ENCODE results near the gene TNF. TPM values are rescaled to one million over a fixed set of nuclear protein-coding genes. Genes with fewer than 3 reads are reported as not detected.

The TNF gene
- total RNA-seq, 2 donors from 2014 or later: 30.7 to 57.8 TPM

- Mint-ChIP-seq H3K27me3 (ENCODE audit: low read depth) (no peaks in the 10 kb centered on the region), H3K36me3 (ENCODE audit: insufficient read depth in 2 of 2) (peaks cover 18 to 39% of the 10 kb centered on the region in 2 donors), H3K27ac (peak overlapping the region; percentile 98), H3K9me3 (no peaks in the 10 kb centered on the region), H3K4me3 (peak overlapping the region; percentile 85 to 97), H3K4me1 (ENCODE audit: low read depth) (peaks cover 45% of the 10 kb centered on the region)
- ATAC-seq (replicated peaks in 1 of 2) (no peak), DNase-seq (no peak)
Measured at GRCh38 chr6:31621320-31621939, 46.1 kb downstream of the TNF start.

- Mint-ChIP-seq H3K27me3 (ENCODE audit: low read depth) (no peaks in the 10 kb centered on the region), H3K27ac (peak overlapping the region; percentile 98), H3K9me3 (no peaks in the 10 kb centered on the region), H3K36me3 (ENCODE audit: insufficient read depth in 2 of 2) (peaks cover 20 to 41% of the 10 kb centered on the region in 2 donors), H3K4me3 (peak overlapping the region; percentile 85 to 97), H3K4me1 (ENCODE audit: low read depth) (peaks cover 39% of the 10 kb centered on the region)
- no peak for DNase-seq
- ATAC-seq (replicated peaks in 1 of 2): no peak
Measured at GRCh38 chr6:31621991-31622390, 46.6 kb downstream of the TNF start.

GRCh38 chr6:31622684-31623091 lies 47.3 kb downstream of the TNF start:
- peaks cover 33% of the 10 kb centered on the region for H3K4me1 Mint-ChIP-seq (ENCODE audit: low read depth)
- H3K9me3 Mint-ChIP-seq: no peaks in the 10 kb centered on the region
- no peak for DNase-seq
- H3K36me3 Mint-ChIP-seq (ENCODE audit: insufficient read depth in 2 of 2): peaks cover 26 to 48% of the 10 kb centered on the region in 2 donors
- ATAC-seq (replicated peaks in 1 of 2): no peak
- peak overlapping the region; percentile 85 to 97 for H3K4me3 Mint-ChIP-seq
- H3K27me3 Mint-ChIP-seq (ENCODE audit: low read depth): no peaks in the 10 kb centered on the region
- H3K27ac Mint-ChIP-seq: peak overlapping the region; percentile 98

- Mint-ChIP-seq H3K4me3 (no peak overlapping the region), H3K36me3 (ENCODE audit: insufficient read depth in 2 of 2) (peaks cover 27 to 53% of the 10 kb centered on the region in 2 donors), H3K27ac (no peak overlapping the region), H3K9me3 (no peaks in the 10 kb centered on the region), H3K27me3 (ENCODE audit: low read depth) (no peaks in the 10 kb centered on the region), H3K4me1 (ENCODE audit: low read depth) (peaks cover 20% of the 10 kb centered on the region)
- DNase-seq (no peak), ATAC-seq (replicated peaks in 1 of 2) (no peak)
Measured at GRCh38 chr6:31624070-31624469, 48.7 kb downstream of the TNF start.

GRCh38 chr6:31626952-31627351 lies 51.6 kb downstream of the TNF start:
- DNase-seq (no peak), ATAC-seq (replicated peaks in 1 of 2) (no peak)
- H3K4me3 Mint-ChIP-seq: no peak overlapping the region
- H3K27me3 Mint-ChIP-seq (ENCODE audit: low read depth): no peaks in the 10 kb centered on the region
- peak overlapping the region; percentile 30 for H3K27ac Mint-ChIP-seq
- H3K36me3 Mint-ChIP-seq (ENCODE audit: insufficient read depth in 2 of 2): peaks cover 29 to 64% of the 10 kb centered on the region in 2 donors
- H3K4me1 Mint-ChIP-seq (ENCODE audit: low read depth): peaks cover 30% of the 10 kb centered on the region
- H3K9me3 Mint-ChIP-seq: no peaks in the 10 kb centered on the region

GRCh38 chr6:31627690-31628287 lies 52.4 kb downstream of the TNF start:
- H3K36me3 Mint-ChIP-seq (ENCODE audit: insufficient read depth in 2 of 2): peaks cover 23 to 65% of the 10 kb centered on the region in 2 donors
- no peak overlapping the region for H3K4me3 Mint-ChIP-seq
- peaks cover 22% of the 10 kb centered on the region for H3K4me1 Mint-ChIP-seq (ENCODE audit: low read depth)
- ATAC-seq (replicated peaks in 1 of 2) (no peak), DNase-seq (no peak)
- no peaks in the 10 kb centered on the region for H3K27me3 Mint-ChIP-seq (ENCODE audit: low read depth)
- no peaks in the 10 kb centered on the region for H3K9me3 Mint-ChIP-seq
- H3K27ac Mint-ChIP-seq: no peak overlapping the region

Other genes with a start within 250 kb of the TNF start
- 1,000 to 10,000 TPM; 3,527 to 3,556 TPM for gene HLA-B, start 218.4 kb upstream of the TNF start, total RNA-seq
- 1 to 10 TPM; 4.6 to 9.5 TPM for gene MICA, start 172.0 kb upstream of the TNF start, total RNA-seq
- gene MICB, start 77.4 kb upstream of the TNF start, total RNA-seq: 10 to 100 TPM; 18.7 to 22.3 TPM
- gene MCCD1, start 46.6 kb upstream of the TNF start, total RNA-seq: not detected
- 100 to 1,000 TPM; 567 to 644 TPM for gene DDX39B, start 33.6 kb upstream of the TNF start, total RNA-seq
- gene ATP6V1G2, start 29.0 kb upstream of the TNF start, total RNA-seq: 1 to 10 TPM; 4.1 to 5.6 TPM
- 10 to 100 TPM; 28.0 to 36.6 TPM for gene NFKBIL1, start 28.0 kb upstream of the TNF start, total RNA-seq
- gene LTA, start 3.3 kb upstream of the TNF start, total RNA-seq: 100 to 1,000 TPM in 1 of 2 donors, 10 to 100 TPM in 1; 77.2 to 110 TPM
- gene LTB, start 6.9 kb downstream of the TNF start, total RNA-seq: 10 to 100 TPM; 43.4 to 61.8 TPM
- gene LST1, start 10.7 kb downstream of the TNF start, total RNA-seq: 10 to 100 TPM; 24.6 to 27.0 TPM
- 10 to 100 TPM; 15.0 to 24.7 TPM for gene NCR3, start 17.4 kb downstream of the TNF start, total RNA-seq
- gene AIF1, start 39.7 kb downstream of the TNF start, total RNA-seq: 10 to 100 TPM; 68.7 to 98.1 TPM
- gene PRRC2A, start 45.1 kb downstream of the TNF start, total RNA-seq: 100 to 1,000 TPM; 260 to 285 TPM
- gene BAG6, start 77.1 kb downstream of the TNF start, total RNA-seq: 100 to 1,000 TPM; 265 to 272 TPM
- 1 to 10 TPM; 5.0 to 6.0 TPM for gene APOM, start 80.3 kb downstream of the TNF start, total RNA-seq
- 10 to 100 TPM; 21.1 to 22.5 TPM for gene C6orf47, start 85.2 kb downstream of the TNF start, total RNA-seq
- gene GPANK1, start 89.4 kb downstream of the TNF start, total RNA-seq: 10 to 100 TPM; 30.3 to 37.7 TPM
- 100 to 1,000 TPM; 208 to 209 TPM for gene CSNK2B, start 90.5 kb downstream of the TNF start, total RNA-seq
- gene LY6G5B, start 94.4 kb downstream of the TNF start, total RNA-seq: 10 to 100 TPM; 21.3 to 26.9 TPM
- gene LY6G5C, start 105.5 kb downstream of the TNF start, total RNA-seq: 1 to 10 TPM; 2.3 to 6.9 TPM
- 10 to 100 TPM; 48.9 TPM for gene ABHD16A, start 127.8 kb downstream of the TNF start, total RNA-seq
- gene LY6G6F, start 131.3 kb downstream of the TNF start, total RNA-seq: not detected
- not detected for gene LY6G6D, start 139.8 kb downstream of the TNF start, total RNA-seq
- gene LY6G6C, start 146.2 kb downstream of the TNF start, total RNA-seq: under 1 TPM; 0.25 to 0.67 TPM
- under 1 TPM in 1 of 2 donors, not detected in 1; 0.10 TPM for gene MPIG6B, start 147.8 kb downstream of the TNF start, total RNA-seq
- 10 to 100 TPM; 19.0 to 19.6 TPM for gene DDAH2, start 153.7 kb downstream of the TNF start, total RNA-seq
- 100 to 1,000 TPM; 253 to 318 TPM for gene CLIC1, start 161.0 kb downstream of the TNF start, total RNA-seq
- 10 to 100 TPM; 84.9 to 98.4 TPM for gene MSH5, start 164.4 kb downstream of the TNF start, total RNA-seq
- gene SAPCD1, start 187.1 kb downstream of the TNF start, total RNA-seq: 10 to 100 TPM; 15.7 to 18.0 TPM
- gene VWA7, start 201.8 kb downstream of the TNF start, total RNA-seq: 1 to 10 TPM; 3.3 to 3.4 TPM
- 100 to 1,000 TPM in 1 of 2 donors, 10 to 100 TPM in 1; 91.3 to 101 TPM for gene VARS1, start 220.2 kb downstream of the TNF start, total RNA-seq
- 100 to 1,000 TPM; 122 to 123 TPM for gene LSM2, start 231.4 kb downstream of the TNF start, total RNA-seq
- 1 to 10 TPM; 2.9 to 3.1 TPM for gene HSPA1L, start 239.7 kb downstream of the TNF start, total RNA-seq
- 10 to 100 TPM; 16.5 to 37.6 TPM for gene HSPA1A, start 240.0 kb downstream of the TNF start, total RNA-seq

Measured in activated T-cell treated with anti-CD3 and anti-CD28 coated beads, Interleukin-2, amount 50 U/mL, for 72 hours (primary cell).